Tibial nerve (tissue), 4 donors: ENCODE data around the gene NLRP9. TPM values are rescaled to one million over a fixed set of nuclear protein-coding genes. Genes with fewer than 3 reads are reported as not detected.

Source experiments
- small RNA-seq: library from RNA; depleted of rRNA; stranded (forward); fragments of <200 nt; gene quantifications from one replicate; pipeline ENCODE3, GENCODE V24; 2016
- total RNA-seq, 4 donors: library from RNA; depleted of rRNA; stranded (reverse); fragments of >200 nt; gene quantifications; one replicate each; pipeline ENCODE4 v1.1.0, GENCODE V29; 2016

NLRP9 gene
- total RNA-seq, 4 donors from 2014 or later = not detected

Small RNA genes lying within 50 kb of the gene (small RNA-seq; reads per million reads assigned to genes)
- not detected for gene AC010525.2

Other genes with a start within 250 kb of the NLRP9 start
- gene SSC5D, start 250.0 kb downstream of the NLRP9 start, total RNA-seq = 10 to 100 TPM in 1 of 4 donors, 1 to 10 TPM in 3; 3.9 to 14.5 (median 7.2) TPM
- gene SBK2, start 201.3 kb downstream of the NLRP9 start, total RNA-seq = not detected
- under 1 TPM in 1 of 4 donors, not detected in 3; 0.59 TPM for gene SBK3, start 192.9 kb downstream of the NLRP9 start, total RNA-seq
- 1 to 10 TPM; 2.0 to 5.3 (median 4.2) TPM for gene ZNF579, start 157.6 kb downstream of the NLRP9 start, total RNA-seq
- 10 to 100 TPM in 1 of 4 donors, 1 to 10 TPM in 3; 4.8 to 11.7 (median 7.9) TPM for gene FIZ1, start 138.9 kb downstream of the NLRP9 start, total RNA-seq
- 10 to 100 TPM; 23.1 to 35.0 (median 27.0) TPM for gene ZNF524, start 138.1 kb downstream of the NLRP9 start, total RNA-seq
- gene ZNF865, start 132.8 kb downstream of the NLRP9 start, total RNA-seq = 10 to 100 TPM in 3 of 4 donors, 1 to 10 TPM in 1; 8.8 to 15.0 (median 12.7) TPM
- gene ZNF784, start 113.8 kb downstream of the NLRP9 start, total RNA-seq = 1 to 10 TPM; 1.5 to 6.9 (median 1.9) TPM
- gene ZNF580, start 97.4 kb downstream of the NLRP9 start, total RNA-seq = 10 to 100 TPM; 24.1 to 67.5 (median 35.0) TPM
- 10 to 100 TPM in 2 of 4 donors, 1 to 10 TPM in 2; 5.7 to 19.4 (median 8.8) TPM for gene ZNF581, start 94.8 kb downstream of the NLRP9 start, total RNA-seq
- 10 to 100 TPM; 14.5 to 39.6 (median 16.1) TPM for gene CCDC106, start 90.2 kb downstream of the NLRP9 start, total RNA-seq
- 100 to 1,000 TPM; 115 to 242 (median 141) TPM for gene U2AF2, start 83.4 kb downstream of the NLRP9 start, total RNA-seq
- gene EPN1, start 63.2 kb downstream of the NLRP9 start, total RNA-seq = 100 to 1,000 TPM in 3 of 4 donors, 10 to 100 TPM in 1; 92.0 to 164 (median 118) TPM
- 1 to 10 TPM in 1 of 4 donors, not detected in 3; 1.2 TPM for gene RFPL4A, start 20.7 kb upstream of the NLRP9 start, total RNA-seq
- gene RFPL4AL1, start 30.7 kb upstream of the NLRP9 start, total RNA-seq = not detected
- not detected for gene NLRP11, start 93.6 kb upstream of the NLRP9 start, total RNA-seq
- not detected for gene NLRP4, start 98.1 kb upstream of the NLRP9 start, total RNA-seq
- not detected for gene NLRP13, start 193.9 kb upstream of the NLRP9 start, total RNA-seq
- gene NLRP8, start 209.4 kb upstream of the NLRP9 start, total RNA-seq = not detected
- not detected for gene NLRP5, start 248.4 kb upstream of the NLRP9 start, total RNA-seq